ENCODE measurements around the gene PIGO. TPM values are rescaled to one million over a fixed set of nuclear protein-coding genes. Genes with fewer than 3 reads are reported as not detected.

Gene PIGO
- total RNA-seq (10 to 100 TPM; 23.4 to 29.7 TPM), polyA plus RNA-seq (10 to 100 TPM; 17.9 to 25.2 TPM)

DNA sequence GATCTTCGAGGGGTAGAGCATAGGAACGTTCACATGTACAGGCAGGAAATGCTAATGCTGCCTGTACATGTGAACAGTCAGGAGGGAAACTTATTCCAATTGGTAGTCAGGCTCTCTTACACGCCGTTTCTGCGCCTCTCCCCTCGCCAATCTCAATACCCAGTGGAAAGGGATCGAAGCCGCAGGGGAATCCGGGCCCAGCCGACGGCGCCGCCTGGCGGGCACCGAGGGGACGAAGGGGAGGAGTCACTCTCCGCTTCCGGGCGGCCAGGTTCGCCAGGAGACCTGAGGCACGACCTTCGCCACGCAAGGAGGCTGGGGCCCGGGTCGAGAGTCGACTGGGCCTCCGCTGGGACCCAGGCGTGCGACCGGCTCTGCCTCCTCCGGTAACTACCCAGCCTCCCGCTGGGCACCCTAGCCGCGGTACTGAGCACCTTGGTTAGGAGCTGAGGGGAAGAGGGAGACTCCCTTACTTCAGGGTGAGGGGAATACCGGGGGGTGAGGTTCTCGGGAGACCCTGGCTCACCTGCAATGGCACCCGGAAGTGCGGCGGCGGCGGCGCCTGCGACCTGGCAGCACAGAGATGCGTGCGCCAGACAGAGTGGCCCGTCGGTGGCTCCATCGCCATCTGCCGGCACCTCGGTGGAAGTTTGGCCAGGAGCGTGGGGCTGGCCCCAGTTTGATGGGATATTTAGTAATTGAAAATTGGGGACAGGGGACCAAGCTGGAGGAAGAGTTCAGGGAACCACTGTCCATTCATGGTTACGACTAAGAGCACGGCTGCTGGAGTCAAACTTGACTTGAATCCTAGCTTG is at the start of gene PIGO:
TSS of gene PIGO (minus strand) at position 557 of the 815 bp plus-strand sequence. CDS start 1,026 bp downstream, outside the sequence.
- intact Hi-C loops (cut with micrococcal nuclease), result loop anchor here (1.0 to 5.0 kb wide), 5 partner anchors 16 to 394 kb away; partner anchors contain the start of genes DNAJB5 and VCP
- H3K4me3 ChIP-seq (ENCODE audit: low read length in 2 of 2), result peak within 1 kb of the TSS; percentile 87
- peaks cover 31% of the 10 kb centered on the region for H3K36me3 ChIP-seq (ENCODE audit: insufficient read depth, low read length)
- H3K27ac ChIP-seq (ENCODE audit: low read depth, low read length), result peak within 1 kb of the TSS; percentile 92
- ChIA-PET CTCF (ENCODE audit: partially characterized antibody) (interaction anchor here (0.8 to 7.8 kb wide), 16 partner anchors 11 to 431 kb away, joined by 3 to 111 read pairs (median 4); partner anchors contain the start of genes FANCG and VCP), POLR2A (ENCODE audit: partially characterized antibody) (interaction anchor here (0.7 to 7.8 kb wide), 9 partner anchors 13 to 549 kb away, joined by 3 to 102 read pairs (median 7); partner anchors contain the start of genes ATOSB, FANCG and VCP)
- peaks cover 30 to 54% of the 10 kb centered on the region in 2 donors for H3K36me3 Mint-ChIP-seq
- H3K4me1 ChIP-seq (ENCODE audit: insufficient read depth, low read length), result peaks cover 15% of the 10 kb centered on the region
- DNase-seq, result peak; percentile 89 to 92 (median 92)
- peaks cover 17 to 60% (median 34%) of the 10 kb centered on the region in 4 donors for H3K4me1 Mint-ChIP-seq
- no peaks in the 10 kb centered on the region for H3K27me3 ChIP-seq (ENCODE audit: insufficient read depth, low read length)
- H3K9me3 ChIP-seq (ENCODE audit: control insufficient read depth in 1 of 2, low read length in 2 of 2), result no peaks in the 10 kb centered on the region
- peak within 1 kb of the TSS; percentile 85 to 91 (median 86) for H3K4me3 Mint-ChIP-seq
- H3K27me3 Mint-ChIP-seq, result no peaks in the 10 kb centered on the region
- peak within 1 kb of the TSS; percentile 91 to 99 (median 94) for H3K27ac Mint-ChIP-seq
- H3K9me3 Mint-ChIP-seq, result no peaks in the 10 kb centered on the region

DNA sequence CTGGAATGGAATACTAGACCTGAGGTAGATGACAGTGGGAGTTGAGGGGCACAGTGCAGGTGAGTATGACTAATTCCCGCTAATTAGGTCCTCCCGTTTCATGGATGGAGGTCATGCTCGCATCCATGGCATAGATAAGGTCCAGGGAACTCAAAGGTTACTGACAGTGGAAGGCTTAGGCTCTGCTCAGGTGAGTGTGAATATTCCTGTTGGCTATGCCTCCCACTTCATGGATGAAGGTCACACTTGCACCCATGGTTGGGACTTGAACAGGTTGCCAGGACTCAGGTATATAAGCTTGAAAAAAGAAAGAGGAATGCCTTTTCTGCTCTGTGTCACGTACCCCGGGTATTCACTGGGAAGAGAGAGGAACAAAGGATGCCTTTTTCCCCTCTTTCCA is 45.6 kb upstream of the PIGO start:
- intact Hi-C loops (cut with micrococcal nuclease), result no loop called here

DNA sequence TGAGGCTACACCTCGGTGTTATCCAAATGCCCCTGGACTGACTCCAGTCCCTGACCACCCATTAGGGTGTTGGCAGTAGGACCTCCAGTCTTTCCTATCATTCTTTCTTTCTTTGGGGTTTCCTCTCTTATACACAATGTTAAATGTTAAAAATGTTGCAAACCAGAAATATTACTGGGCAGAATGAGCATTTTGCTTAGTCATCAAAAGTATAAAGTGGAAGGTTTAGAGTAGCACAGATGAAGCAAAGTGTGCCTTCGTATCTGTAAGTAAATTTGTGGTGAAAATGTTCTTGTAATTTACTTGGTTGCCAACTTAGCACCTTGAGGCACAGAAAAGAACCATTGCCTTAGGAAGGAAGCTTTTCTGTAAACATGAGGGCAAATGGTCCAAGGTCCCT is 43.7 kb upstream of the PIGO start:
- Mint-ChIP-seq H3K27me3 (peaks cover 0 to 1% of the 10 kb centered on the region in 2 donors), H3K36me3 (peaks cover 3 to 6% of the 10 kb centered on the region in 2 donors), H3K4me1 (no peaks in the 10 kb centered on the region), H3K4me3 (no peak overlapping the region), H3K9me3 (peaks cover 2 to 41% (median 28%) of the 10 kb centered on the region in 8 donors), H3K27ac (no peak overlapping the region)
- Histone ChIP-seq H3K36me3 (ENCODE audit: insufficient read depth, low read length) (no peaks in the 10 kb centered on the region), H3K4me1 (ENCODE audit: insufficient read depth, low read length) (no peaks in the 10 kb centered on the region), H3K9me3 (ENCODE audit: control insufficient read depth in 1 of 2, low read length in 2 of 2) (peaks cover 0 to 15% of the 10 kb centered on the region in 2 donors), H3K27me3 (ENCODE audit: insufficient read depth, low read length) (no peaks in the 10 kb centered on the region), H3K27ac (ENCODE audit: low read depth, low read length) (no peak overlapping the region), H3K4me3 (ENCODE audit: low read length in 2 of 2) (no peak overlapping the region)
- intact Hi-C loops (cut with micrococcal nuclease), result no loop called here
- DNase-seq, result no peak
- ChIA-PET POLR2A (ENCODE audit: partially characterized antibody) (no interaction called here), CTCF (ENCODE audit: partially characterized antibody) (no interaction called here)

More for the DNA sequence above, 45.6 kb upstream of the PIGO start:
- Mint-ChIP-seq H3K36me3 (peaks cover 3 to 6% of the 10 kb centered on the region in 2 donors), H3K4me1 (no peaks in the 10 kb centered on the region), H3K27me3 (peaks cover 0 to 1% of the 10 kb centered on the region in 2 donors), H3K27ac (no peak overlapping the region), H3K9me3 (peaks cover 2 to 48% (median 33%) of the 10 kb centered on the region in 8 donors), H3K4me3 (no peak overlapping the region)
- no peaks in the 10 kb centered on the region for H3K4me1 ChIP-seq (ENCODE audit: insufficient read depth, low read length)
- H3K27ac ChIP-seq (ENCODE audit: low read depth, low read length), result no peak overlapping the region
- peaks cover 0 to 15% of the 10 kb centered on the region in 2 donors for H3K9me3 ChIP-seq (ENCODE audit: control insufficient read depth in 1 of 2, low read length in 2 of 2)
- no peak overlapping the region for H3K4me3 ChIP-seq (ENCODE audit: low read length in 2 of 2)
- no peaks in the 10 kb centered on the region for H3K36me3 ChIP-seq (ENCODE audit: insufficient read depth, low read length)
- ChIA-PET POLR2A (ENCODE audit: partially characterized antibody) (no interaction called here), CTCF (ENCODE audit: partially characterized antibody) (interaction anchor here (1.3 kb wide), 1 partner anchor 14 kb away, joined by 3 read pairs; no protein-coding TSS in a partner anchor)
- H3K27me3 ChIP-seq (ENCODE audit: insufficient read depth, low read length), result no peaks in the 10 kb centered on the region
- DNase-seq, result no peak

DNA sequence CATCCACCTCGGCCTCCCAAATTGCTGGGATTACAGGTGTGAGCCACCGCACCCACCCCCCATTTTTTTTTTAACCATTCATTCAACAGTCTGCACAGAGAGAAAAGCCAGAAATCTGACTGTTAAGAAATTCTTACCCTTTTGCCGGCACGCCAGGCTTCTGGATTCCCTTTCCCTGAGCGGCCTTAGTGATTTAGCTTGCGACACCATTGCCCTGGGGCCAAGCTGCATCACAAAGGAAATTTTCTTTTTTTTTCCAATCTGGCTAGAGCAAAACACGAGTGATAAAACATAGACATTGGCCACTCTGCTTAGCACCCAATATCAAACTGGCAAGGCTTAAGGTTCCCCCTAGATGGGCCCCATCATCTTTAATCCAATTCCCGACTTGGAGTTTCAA is 40.5 kb upstream of the PIGO start:
- no peak overlapping the region for H3K27ac Mint-ChIP-seq

DNA sequence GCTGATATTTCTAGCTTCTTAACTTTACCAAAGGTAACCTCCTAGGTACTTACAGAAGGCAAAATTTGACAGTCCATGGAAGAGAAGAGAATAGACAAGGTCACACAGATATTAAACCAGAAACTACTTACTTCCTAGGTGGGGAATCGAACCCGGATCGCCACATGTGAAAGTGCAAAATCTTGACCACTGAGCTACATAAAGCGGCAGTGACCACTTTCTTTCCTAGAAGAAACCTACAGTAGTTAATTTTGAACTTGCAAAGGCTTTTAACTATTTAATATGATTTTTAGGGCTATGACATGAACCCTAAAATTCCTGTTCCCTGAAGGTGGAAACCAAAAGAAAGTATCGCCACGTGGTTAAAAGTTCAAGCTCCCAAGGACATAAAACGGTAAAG is 39.6 kb upstream of the PIGO start:
- CTCF ChIA-PET (ENCODE audit: partially characterized antibody), result interaction anchor here (1.2 to 1.7 kb wide), 2 partner anchors 19 to 236 kb away, joined by 4 to 7 read pairs; no protein-coding TSS in a partner anchor
- H3K9me3 Mint-ChIP-seq, result peaks cover 0 to 10% (median 5%) of the 10 kb centered on the region in 8 donors
- H3K4me3 ChIP-seq (ENCODE audit: low read length in 2 of 2), result no peak overlapping the region
- no peaks in the 10 kb centered on the region for H3K4me1 ChIP-seq (ENCODE audit: insufficient read depth, low read length)
- no peaks in the 10 kb centered on the region for H3K27me3 ChIP-seq (ENCODE audit: insufficient read depth, low read length)
- H3K27me3 Mint-ChIP-seq, result peaks cover 0 to 2% of the 10 kb centered on the region in 2 donors
- POLR2A ChIA-PET (ENCODE audit: partially characterized antibody), result no interaction called here
- H3K36me3 ChIP-seq (ENCODE audit: insufficient read depth, low read length), result no peaks in the 10 kb centered on the region
- DNase-seq, result no peak
- intact Hi-C loops (cut with micrococcal nuclease), result no loop called here
- H3K27ac ChIP-seq (ENCODE audit: low read depth, low read length), result no peak overlapping the region
- H3K9me3 ChIP-seq (ENCODE audit: control insufficient read depth in 1 of 2, low read length in 2 of 2), result no peaks in the 10 kb centered on the region
- no peak overlapping the region for H3K4me3 Mint-ChIP-seq
- H3K27ac Mint-ChIP-seq, result no peak overlapping the region
- no peaks in the 10 kb centered on the region for H3K4me1 Mint-ChIP-seq
- peaks cover 0 to 3% of the 10 kb centered on the region in 2 donors for H3K36me3 Mint-ChIP-seq

More for the DNA sequence above, 40.5 kb upstream of the PIGO start:
- Histone ChIP-seq H3K27me3 (ENCODE audit: insufficient read depth, low read length) (no peaks in the 10 kb centered on the region), H3K9me3 (ENCODE audit: control insufficient read depth in 1 of 2, low read length in 2 of 2) (peaks cover 0 to 2% of the 10 kb centered on the region in 2 donors), H3K27ac (ENCODE audit: low read depth, low read length) (no peak overlapping the region), H3K36me3 (ENCODE audit: insufficient read depth, low read length) (no peaks in the 10 kb centered on the region), H3K4me1 (ENCODE audit: insufficient read depth, low read length) (no peaks in the 10 kb centered on the region), H3K4me3 (ENCODE audit: low read length in 2 of 2) (no peak overlapping the region)
- ChIA-PET POLR2A (ENCODE audit: partially characterized antibody) (no interaction called here), CTCF (ENCODE audit: partially characterized antibody) (interaction anchor here (1.7 kb wide), 1 partner anchor 20 kb away, joined by 7 read pairs; no protein-coding TSS in a partner anchor)
- Mint-ChIP-seq H3K9me3 (peaks cover 0 to 16% (median 10%) of the 10 kb centered on the region in 8 donors), H3K36me3 (peaks cover 0 to 3% of the 10 kb centered on the region in 2 donors), H3K27me3 (peaks cover 0 to under 1% of the 10 kb centered on the region in 2 donors), H3K4me1 (no peaks in the 10 kb centered on the region), H3K4me3 (no peak overlapping the region)
- no peak for DNase-seq
- intact Hi-C loops (cut with micrococcal nuclease), result no loop called here

DNA sequence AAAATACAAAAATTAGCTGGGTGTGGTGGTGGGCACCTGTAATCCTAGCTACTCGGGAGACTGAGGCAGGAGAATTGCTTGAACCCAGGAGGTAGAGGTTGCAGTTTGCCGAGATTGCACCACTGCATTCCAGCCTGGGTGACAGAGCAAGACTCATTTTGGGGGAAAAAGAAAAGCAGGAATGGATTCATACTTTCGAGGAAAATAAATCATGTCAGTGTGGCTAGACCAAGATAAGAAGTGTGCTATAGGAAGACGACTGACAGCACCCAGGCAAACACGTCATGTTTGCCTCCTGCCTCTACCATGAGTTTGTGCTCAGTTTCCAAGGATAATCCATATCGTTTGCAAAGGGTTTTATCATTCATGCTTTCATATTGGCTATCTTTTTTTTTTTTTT is 38.5 kb upstream of the PIGO start:
- Histone ChIP-seq H3K9me3 (ENCODE audit: control insufficient read depth in 1 of 2, low read length in 2 of 2) (no peaks in the 10 kb centered on the region), H3K27me3 (ENCODE audit: insufficient read depth, low read length) (no peaks in the 10 kb centered on the region), H3K36me3 (ENCODE audit: insufficient read depth, low read length) (no peaks in the 10 kb centered on the region), H3K4me1 (ENCODE audit: insufficient read depth, low read length) (no peaks in the 10 kb centered on the region), H3K4me3 (ENCODE audit: low read length in 2 of 2) (no peak overlapping the region), H3K27ac (ENCODE audit: low read depth, low read length) (no peak overlapping the region)
- Mint-ChIP-seq H3K4me3 (no peak overlapping the region), H3K4me1 (no peaks in the 10 kb centered on the region), H3K27me3 (peaks cover 0 to 2% of the 10 kb centered on the region in 2 donors), H3K36me3 (no peaks in the 10 kb centered on the region), H3K27ac (no peak overlapping the region), H3K9me3 (peaks cover 0 to 9% (median 2%) of the 10 kb centered on the region in 8 donors)
- CTCF ChIA-PET (ENCODE audit: partially characterized antibody), result interaction anchor here (1.2 to 2.0 kb wide), 3 partner anchors 14 to 235 kb away, joined by 4 to 7 read pairs (median 5); no protein-coding TSS in a partner anchor
- POLR2A ChIA-PET (ENCODE audit: partially characterized antibody), result no interaction called here
- intact Hi-C loops (cut with micrococcal nuclease), result no loop called here
- DNase-seq, result no peak

Data from CD4-positive, alpha-beta memory T cell (primary cell).